ENCODE data around the gene HDAC1.

Gene HDAC1

GRCh38 chr1:32338637-32339145 lies 46.8 kb downstream of the HDAC1 start:
- Mint-ChIP-seq H3K9me3 (no peaks in the 10 kb centered on the region), H3K4me1 (peaks cover 45 to 58% of the 10 kb centered on the region in 2 donors), H3K4me3 (peak overlapping the region; percentile 65 to 71), H3K27me3 (no peaks in the 10 kb centered on the region), H3K27ac (peak overlapping the region; percentile 26), H3K36me3 (peaks cover 4 to 13% of the 10 kb centered on the region in 2 donors)
- ATAC-seq (replicated peaks) (no peak), DNase-seq (no peak)

- peak; percentile 69 to 72 for ATAC-seq (replicated peaks)
- peak; percentile 71 for DNase-seq
- Mint-ChIP-seq H3K9me3 (no peaks in the 10 kb centered on the region), H3K4me1 (peaks cover 40 to 50% of the 10 kb centered on the region in 2 donors), H3K27me3 (no peaks in the 10 kb centered on the region), H3K36me3 (peaks cover 4 to 6% of the 10 kb centered on the region in 2 donors), H3K4me3 (peak overlapping the region; percentile 37 to 55), H3K27ac (peak overlapping the region; percentile 93)
Measured at GRCh38 chr1:32339363-32339978, 47.6 kb downstream of the HDAC1 start.

- no peak for ATAC-seq (replicated peaks)
- Mint-ChIP-seq H3K27me3 (no peaks in the 10 kb centered on the region), H3K36me3 (peaks cover 0 to 3% of the 10 kb centered on the region in 2 donors), H3K4me1 (peaks cover 40 to 42% of the 10 kb centered on the region in 2 donors), H3K9me3 (no peaks in the 10 kb centered on the region), H3K4me3 (no peak overlapping the region), H3K27ac (no peak overlapping the region)
- DNase-seq: no peak
Measured at GRCh38 chr1:32341186-32341757, 49.4 kb downstream of the HDAC1 start.

GRCh38 chr1:32341971-32342370 lies 50.1 kb downstream of the HDAC1 start:
- no peaks in the 10 kb centered on the region for H3K9me3 Mint-ChIP-seq
- peaks cover 0 to 3% of the 10 kb centered on the region in 2 donors for H3K36me3 Mint-ChIP-seq
- H3K27ac Mint-ChIP-seq: no peak overlapping the region
- DNase-seq: no peak
- no peak for ATAC-seq (replicated peaks)
- H3K4me3 Mint-ChIP-seq: no peak overlapping the region
- H3K4me1 Mint-ChIP-seq: peaks cover 35 to 39% of the 10 kb centered on the region in 2 donors
- no peaks in the 10 kb centered on the region for H3K27me3 Mint-ChIP-seq

- H3K27me3 Mint-ChIP-seq: no peaks in the 10 kb centered on the region
- H3K4me1 Mint-ChIP-seq: peaks cover 28 to 36% of the 10 kb centered on the region in 2 donors
- H3K4me3 Mint-ChIP-seq: no peak overlapping the region
- DNase-seq (no peak), ATAC-seq (replicated peaks) (no peak)
- peaks cover 0 to 3% of the 10 kb centered on the region in 2 donors for H3K36me3 Mint-ChIP-seq
- H3K9me3 Mint-ChIP-seq: no peaks in the 10 kb centered on the region
- no peak overlapping the region for H3K27ac Mint-ChIP-seq
Measured at GRCh38 chr1:32342704-32343103, 50.8 kb downstream of the HDAC1 start.

- no peak overlapping the region for H3K4me3 Mint-ChIP-seq
- no peak overlapping the region for H3K27ac Mint-ChIP-seq
- no peak for DNase-seq
- H3K36me3 Mint-ChIP-seq: peaks cover 0 to 2% of the 10 kb centered on the region in 2 donors
- H3K9me3 Mint-ChIP-seq: no peaks in the 10 kb centered on the region
- H3K4me1 Mint-ChIP-seq: peaks cover 23 to 24% of the 10 kb centered on the region in 2 donors
- ATAC-seq (replicated peaks): no peak
- H3K27me3 Mint-ChIP-seq: no peaks in the 10 kb centered on the region
Measured at GRCh38 chr1:32345289-32345827, 53.5 kb downstream of the HDAC1 start.

GRCh38 chr1:32346532-32347157 lies 54.8 kb downstream of the HDAC1 start:
- Mint-ChIP-seq H3K27me3 (no peaks in the 10 kb centered on the region), H3K4me3 (no peak overlapping the region), H3K4me1 (peaks cover 27 to 31% of the 10 kb centered on the region in 2 donors), H3K9me3 (peaks cover 0 to 1% of the 10 kb centered on the region in 2 donors), H3K36me3 (peaks cover 3 to 4% of the 10 kb centered on the region in 2 donors), H3K27ac (no peak overlapping the region)
- no peak for ATAC-seq (replicated peaks)
- no peak for DNase-seq

GRCh38 chr1:32349211-32349708 lies 57.4 kb downstream of the HDAC1 start:
- H3K27me3 Mint-ChIP-seq: no peaks in the 10 kb centered on the region
- H3K4me1 Mint-ChIP-seq: peaks cover 27 to 47% of the 10 kb centered on the region in 2 donors
- peaks cover 0 to 1% of the 10 kb centered on the region in 2 donors for H3K9me3 Mint-ChIP-seq
- H3K4me3 Mint-ChIP-seq: no peak overlapping the region
- H3K27ac Mint-ChIP-seq: no peak overlapping the region
- H3K36me3 Mint-ChIP-seq: peaks cover 3 to 9% of the 10 kb centered on the region in 2 donors
- DNase-seq (no peak), ATAC-seq (replicated peaks) (no peak)

GRCh38 chr1:32350785-32351398 lies 59.0 kb downstream of the HDAC1 start:
- peak; percentile 65 to 78 for ATAC-seq (replicated peaks)
- Mint-ChIP-seq H3K27me3 (no peaks in the 10 kb centered on the region), H3K36me3 (peaks cover 4 to 14% of the 10 kb centered on the region in 2 donors), H3K4me3 (peak overlapping the region; percentile 87 to 88), H3K9me3 (peaks cover 0 to 1% of the 10 kb centered on the region in 2 donors), H3K4me1 (peaks cover 28 to 48% of the 10 kb centered on the region in 2 donors), H3K27ac (peak overlapping the region; percentile 92)
- DNase-seq: peak; percentile 71

- peak; percentile 95 to 96 for ATAC-seq (replicated peaks)
- Mint-ChIP-seq H3K36me3 (peaks cover 4 to 14% of the 10 kb centered on the region in 2 donors), H3K27me3 (no peaks in the 10 kb centered on the region), H3K4me3 (peak overlapping the region; percentile 87 to 88), H3K4me1 (peaks cover 24 to 48% of the 10 kb centered on the region in 2 donors), H3K27ac (peak overlapping the region; percentile 92), H3K9me3 (peaks cover 0 to 1% of the 10 kb centered on the region in 2 donors)
- DNase-seq: peak; percentile 84
Measured at GRCh38 chr1:32351399-32352238, 59.7 kb downstream of the HDAC1 start.

- Mint-ChIP-seq H3K9me3 (peaks cover 0 to 1% of the 10 kb centered on the region in 2 donors), H3K27me3 (no peaks in the 10 kb centered on the region), H3K27ac (peak overlapping the region; percentile 92), H3K4me3 (peak overlapping the region; percentile 87 to 88), H3K36me3 (peaks cover 4 to 14% of the 10 kb centered on the region in 2 donors), H3K4me1 (peaks cover 24 to 49% of the 10 kb centered on the region in 2 donors)
- DNase-seq (no peak), ATAC-seq (replicated peaks) (no peak)
Measured at GRCh38 chr1:32352239-32352745, 60.4 kb downstream of the HDAC1 start.

GRCh38 chr1:32352831-32353383 lies 61.0 kb downstream of the HDAC1 start:
- Mint-ChIP-seq H3K9me3 (peaks cover 0 to 1% of the 10 kb centered on the region in 2 donors), H3K27ac (peak overlapping the region; percentile 92)

GRCh38 chr1:32353431-32353830 lies 61.5 kb downstream of the HDAC1 start:
- H3K9me3 Mint-ChIP-seq: peaks cover 0 to 1% of the 10 kb centered on the region in 2 donors
- H3K27ac Mint-ChIP-seq: no peak overlapping the region
- H3K36me3 Mint-ChIP-seq: peaks cover 4 to 14% of the 10 kb centered on the region in 2 donors
- no peaks in the 10 kb centered on the region for H3K27me3 Mint-ChIP-seq
- peaks cover 30 to 53% of the 10 kb centered on the region in 2 donors for H3K4me1 Mint-ChIP-seq
- DNase-seq (no peak), ATAC-seq (replicated peaks) (no peak)
- peak overlapping the region in 1 of 2 donors; percentile 1 for H3K4me3 Mint-ChIP-seq

More at GRCh38 chr1:32352831-32353383, 61.0 kb downstream of the HDAC1 start:
- peak overlapping the region in 1 of 2 donors; percentile 88 for H3K4me3 Mint-ChIP-seq
- H3K4me1 Mint-ChIP-seq: peaks cover 28 to 53% of the 10 kb centered on the region in 2 donors
- ATAC-seq (replicated peaks): no peak
- peaks cover 4 to 14% of the 10 kb centered on the region in 2 donors for H3K36me3 Mint-ChIP-seq
- H3K27me3 Mint-ChIP-seq: no peaks in the 10 kb centered on the region
- no peak for DNase-seq
